HG02588 (cell line): ENCODE data around the gene KCTD21.
"Not testable (repeated sequence)": the region's sequence is repeated elsewhere in the genome, so short reads cannot be mapped to it uniquely, and the experiment has no call there.

Experiments
- ATAC-seq: cut with Tn5 transposase; IDR thresholded peaks from one replicate; pipeline ENCODE4 v1.9.1; 2021; ENCODE audit warnings: mild to moderate bottlenecking, moderate library complexity; ENCODE audit not compliant: unreplicated experiment

Gene KCTD21, protein sequence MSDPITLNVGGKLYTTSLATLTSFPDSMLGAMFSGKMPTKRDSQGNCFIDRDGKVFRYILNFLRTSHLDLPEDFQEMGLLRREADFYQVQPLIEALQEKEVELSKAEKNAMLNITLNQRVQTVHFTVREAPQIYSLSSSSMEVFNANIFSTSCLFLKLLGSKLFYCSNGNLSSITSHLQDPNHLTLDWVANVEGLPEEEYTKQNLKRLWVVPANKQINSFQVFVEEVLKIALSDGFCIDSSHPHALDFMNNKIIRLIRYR

GRCh38 chr11:78188286-78189173 lies at the start of gene KCTD21, which contains the start of gene USP35:
TSS of gene KCTD21 (minus strand) at chr11:78188626. CDS start at chr11:78174554, 14,072 bp downstream.
TSS of gene USP35 (plus strand) at chr11:78188919. CDS start at chr11:78196246, 7,327 bp downstream.
- peak; percentile 94 for ATAC-seq

DNA sequence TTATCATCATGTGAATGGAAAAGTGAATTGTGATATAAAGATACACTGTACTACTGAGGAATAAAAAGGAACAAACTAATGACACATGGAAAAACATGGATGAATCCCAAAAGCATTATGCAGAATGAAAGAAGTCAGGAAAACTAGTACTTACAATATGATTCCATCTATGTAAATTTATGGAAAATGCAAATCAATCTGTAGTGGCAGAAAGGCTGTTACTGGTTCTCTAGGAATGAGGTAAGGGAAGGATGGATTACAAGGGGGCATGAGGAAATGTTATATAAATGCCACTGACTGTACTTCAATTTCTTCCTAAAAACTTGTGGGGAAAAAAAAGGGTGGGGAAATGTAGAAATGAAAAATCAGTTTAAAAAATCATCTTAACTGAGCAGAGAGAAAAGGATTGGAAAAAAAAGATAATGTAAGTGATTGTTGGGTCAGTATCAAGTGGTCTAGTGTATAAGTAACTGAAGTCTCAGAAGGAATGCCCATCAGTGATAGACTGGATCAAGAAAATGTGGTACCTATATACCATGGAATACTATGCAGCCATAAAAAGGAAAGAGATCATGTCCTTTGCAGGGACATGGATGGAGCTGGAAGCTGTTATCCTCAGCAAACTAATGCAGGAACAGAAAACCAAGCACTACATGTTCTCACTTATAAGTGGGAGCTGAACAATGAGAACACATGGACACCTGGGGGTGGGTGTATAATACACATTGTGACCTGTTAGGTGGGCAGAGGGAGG lies 49.0 kb upstream of the KCTD21 start:
- no peak for ATAC-seq

- ATAC-seq = no peak
Observed at GRCh38 chr11:78234006-78234405, 45.6 kb upstream of the KCTD21 start.

DNA sequence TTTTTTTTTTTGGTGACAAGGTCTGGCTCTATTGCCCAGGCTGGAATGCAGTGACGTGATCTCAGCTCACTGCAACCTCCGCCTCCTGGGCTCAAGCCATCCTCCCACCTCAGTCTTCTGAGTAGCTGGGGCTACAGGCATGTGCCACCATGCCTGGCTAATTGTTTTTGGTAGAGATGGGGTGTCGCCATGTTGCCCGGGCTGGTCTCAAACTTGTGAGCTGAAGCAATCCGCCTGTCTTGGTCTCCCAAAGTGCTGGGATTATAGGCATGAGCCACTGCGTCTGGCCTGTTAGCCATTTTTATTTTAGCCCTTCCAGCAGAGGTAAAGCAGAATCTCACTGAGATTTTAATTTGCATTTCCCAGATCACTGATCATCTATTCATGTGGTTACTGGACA lies 44.6 kb upstream of the KCTD21 start:
- not testable (repeated sequence) for ATAC-seq

DNA sequence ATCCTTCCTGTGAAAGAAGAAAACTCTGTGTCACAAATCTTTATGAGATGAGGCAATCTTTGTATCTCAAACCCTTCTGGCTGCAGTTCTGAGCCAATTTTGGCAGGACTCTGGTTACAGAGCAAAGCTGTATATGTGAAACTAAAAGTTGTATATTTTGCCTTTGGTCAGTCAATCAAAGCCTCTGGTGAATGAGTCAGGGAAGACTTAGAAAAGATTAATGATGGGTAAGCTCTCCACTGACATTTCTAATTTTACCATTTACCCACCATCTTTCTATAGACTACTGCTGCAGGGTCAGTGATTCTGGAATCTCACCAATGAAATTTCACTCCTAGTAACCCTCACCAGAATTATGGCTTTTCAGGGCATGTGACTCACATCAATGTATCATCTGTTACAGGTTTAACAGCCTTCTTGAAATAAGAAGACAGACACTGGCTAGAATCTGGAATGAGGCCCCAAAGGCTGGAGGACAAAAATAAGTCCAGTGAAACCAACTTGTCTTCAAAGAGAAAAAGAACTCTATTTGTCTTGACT lies 43.6 kb upstream of the KCTD21 start:
- no peak for ATAC-seq

DNA sequence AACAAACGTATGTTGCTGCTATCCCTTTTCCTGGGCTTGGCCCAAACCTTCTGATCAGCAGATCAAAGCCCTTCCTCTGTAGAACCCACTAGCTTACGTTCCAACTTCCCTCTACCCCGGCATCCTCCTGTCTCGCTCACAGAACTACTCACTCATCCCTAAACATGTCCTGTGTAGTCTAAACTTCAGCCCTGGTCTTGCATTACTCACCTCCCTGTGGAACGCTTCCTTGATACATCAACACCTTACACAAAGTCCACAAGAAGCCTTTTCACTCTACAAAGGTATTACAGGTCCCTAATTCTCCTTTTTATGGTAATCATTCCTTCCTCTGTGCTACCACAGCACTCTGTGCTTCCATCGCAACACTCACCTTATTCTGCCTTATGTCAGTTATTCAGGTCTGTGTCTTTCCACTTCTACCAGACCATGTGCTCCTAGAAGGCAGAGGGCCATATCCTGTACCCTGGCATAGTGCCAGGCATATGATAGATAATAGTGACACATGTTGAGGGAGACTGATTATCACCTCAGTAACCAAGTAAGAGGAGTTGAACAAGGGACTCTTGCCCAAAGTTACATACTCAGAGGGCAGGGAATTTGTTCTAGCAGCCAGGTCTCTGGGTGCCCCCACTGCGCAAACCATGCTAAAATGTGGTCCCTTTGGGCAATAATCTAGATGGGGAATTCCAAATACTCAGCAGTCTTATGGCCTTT lies 41.9 kb upstream of the KCTD21 start:
- no peak for ATAC-seq

DNA sequence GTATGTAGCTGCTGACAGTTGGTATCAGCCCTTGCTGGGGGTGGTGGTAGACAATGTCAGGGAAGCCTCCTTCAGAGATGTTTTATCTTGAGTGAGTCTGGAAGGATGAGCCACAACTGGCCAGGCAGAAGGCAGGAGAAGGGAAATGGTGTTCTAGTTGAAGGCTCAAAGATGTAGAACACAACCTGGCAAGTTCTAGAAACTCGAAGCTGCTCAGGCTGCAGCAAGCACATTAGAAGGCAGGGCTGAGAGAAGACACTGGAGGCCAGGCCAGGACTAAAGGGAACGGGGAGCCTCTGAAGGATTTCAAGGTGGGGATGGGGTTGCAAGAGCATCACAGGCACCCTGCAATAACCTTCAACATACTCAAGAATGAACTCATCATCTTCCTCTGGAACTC lies 40.7 kb upstream of the KCTD21 start:
- ATAC-seq = no peak

GRCh38 chr11:78228467-78228866 lies 40.0 kb upstream of the KCTD21 start:
- peak; percentile 52 for ATAC-seq

DNA sequence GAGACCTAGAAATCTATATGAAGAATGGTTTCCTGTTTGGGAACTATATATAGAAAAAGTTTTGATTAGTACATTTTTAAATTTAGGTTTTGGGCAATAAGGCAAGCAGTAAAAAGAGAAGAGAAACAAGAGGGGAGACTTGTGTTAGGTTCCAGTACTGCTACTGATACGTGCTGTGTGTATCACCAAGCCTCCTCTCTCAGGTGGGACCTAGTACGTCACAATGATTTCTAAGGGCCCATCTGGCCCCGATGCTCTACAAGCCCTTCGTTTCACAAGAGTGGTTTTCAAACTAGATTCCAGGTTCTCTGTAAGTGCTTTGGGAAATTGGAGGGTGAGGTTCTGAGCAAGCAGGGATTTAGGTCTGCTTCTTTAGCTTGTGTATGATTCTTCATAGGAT lies 39.5 kb upstream of the KCTD21 start:
- ATAC-seq = no peak

GRCh38 chr11:78226684-78227680 lies 38.6 kb upstream of the KCTD21 start:
- no peak for ATAC-seq

DNA sequence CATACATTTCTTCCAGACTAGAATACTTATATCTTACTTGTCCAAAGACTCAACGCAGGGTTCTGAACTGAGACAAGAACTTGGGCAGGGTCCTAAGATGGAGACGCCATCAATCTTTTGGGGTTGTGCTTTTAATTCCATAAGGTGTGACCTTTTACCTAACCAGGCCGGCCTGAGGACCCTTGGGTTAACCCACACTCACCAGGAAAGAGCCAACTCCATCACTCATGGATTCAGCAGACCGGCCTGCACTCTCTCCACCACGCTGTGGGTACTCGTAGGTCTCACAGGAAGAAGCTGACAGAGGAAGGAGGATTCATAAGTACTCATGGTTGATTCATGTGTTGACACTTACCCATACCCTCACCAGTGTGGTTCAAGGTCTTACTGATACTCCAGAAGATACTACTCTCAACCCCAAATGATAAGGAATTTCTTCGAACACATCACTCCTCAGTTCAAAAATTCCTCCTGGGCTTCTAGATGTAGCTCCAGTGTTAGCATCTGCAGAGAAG lies 36.5 kb upstream of the KCTD21 start:
- no peak for ATAC-seq

DNA sequence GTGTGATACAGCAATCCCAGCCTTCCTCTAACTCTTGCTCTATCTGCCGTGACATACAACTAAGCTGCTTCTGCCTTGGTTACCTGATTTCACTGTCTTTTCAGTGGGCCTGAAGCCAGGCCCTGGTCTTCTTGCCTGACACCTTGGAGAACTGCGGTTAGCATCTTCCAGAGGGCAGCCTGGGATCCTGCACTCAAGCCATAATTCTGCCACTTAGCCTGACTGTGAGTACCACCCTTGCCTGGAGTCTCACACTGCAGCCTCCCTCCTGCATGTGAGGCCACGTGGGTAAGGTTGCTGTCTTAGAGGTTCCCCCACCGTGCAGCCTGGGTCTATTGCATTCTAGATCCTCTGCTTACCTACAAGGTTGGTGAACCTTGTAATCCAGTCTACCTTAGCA lies 36.1 kb upstream of the KCTD21 start:
- ATAC-seq = no peak

DNA sequence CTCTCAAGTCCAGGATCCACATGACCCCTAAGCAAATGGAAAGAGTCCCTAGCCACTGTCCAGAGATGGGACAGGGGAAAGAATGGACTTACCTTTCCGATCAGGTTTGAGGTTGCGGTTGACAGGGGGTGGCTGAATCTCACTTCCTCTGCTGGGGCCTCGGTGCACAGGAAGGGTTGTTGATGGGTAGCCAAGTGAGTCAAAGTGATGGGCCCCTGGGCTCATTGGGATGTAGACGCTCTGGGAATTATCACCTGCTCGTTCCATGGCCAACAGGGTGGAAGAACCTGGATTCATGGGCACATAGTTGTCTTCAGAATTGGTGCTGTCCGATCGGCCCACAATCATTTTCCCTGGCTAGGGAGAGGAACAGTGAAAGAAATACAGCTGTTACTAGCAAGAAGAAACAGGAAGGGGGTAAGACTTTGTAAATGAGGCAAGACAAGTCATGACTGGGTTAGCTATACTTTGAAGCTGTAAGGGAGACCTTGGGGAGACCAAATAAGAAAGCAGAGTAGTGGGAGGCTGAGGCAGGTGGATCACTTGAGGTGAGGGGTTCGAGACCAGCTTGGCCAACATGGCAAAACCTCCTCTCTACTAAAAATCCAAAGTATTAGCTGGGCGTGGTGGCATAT lies 35.0 kb upstream of the KCTD21 start:
- ATAC-seq = peak; percentile 73

DNA sequence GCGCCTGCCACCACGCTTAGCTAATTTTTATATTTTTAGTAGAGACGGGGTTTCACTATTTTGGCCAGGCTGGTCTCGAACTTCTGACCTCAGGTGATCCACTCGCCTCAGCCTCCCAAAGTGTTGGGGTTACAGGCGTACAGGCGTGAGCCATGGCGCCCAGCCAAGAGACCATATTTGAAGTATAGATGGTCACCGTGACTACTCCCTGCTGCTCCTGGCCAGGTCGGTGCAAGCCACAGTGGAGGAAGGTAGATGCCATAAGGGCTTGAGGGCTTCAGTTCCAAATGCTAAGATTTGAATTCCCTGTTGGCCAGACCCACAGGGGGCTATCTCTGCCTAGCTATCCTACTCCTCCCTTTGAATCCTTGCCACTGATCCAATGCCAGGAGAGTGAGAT lies 34.3 kb upstream of the KCTD21 start:
- ATAC-seq = not testable (repeated sequence)

DNA sequence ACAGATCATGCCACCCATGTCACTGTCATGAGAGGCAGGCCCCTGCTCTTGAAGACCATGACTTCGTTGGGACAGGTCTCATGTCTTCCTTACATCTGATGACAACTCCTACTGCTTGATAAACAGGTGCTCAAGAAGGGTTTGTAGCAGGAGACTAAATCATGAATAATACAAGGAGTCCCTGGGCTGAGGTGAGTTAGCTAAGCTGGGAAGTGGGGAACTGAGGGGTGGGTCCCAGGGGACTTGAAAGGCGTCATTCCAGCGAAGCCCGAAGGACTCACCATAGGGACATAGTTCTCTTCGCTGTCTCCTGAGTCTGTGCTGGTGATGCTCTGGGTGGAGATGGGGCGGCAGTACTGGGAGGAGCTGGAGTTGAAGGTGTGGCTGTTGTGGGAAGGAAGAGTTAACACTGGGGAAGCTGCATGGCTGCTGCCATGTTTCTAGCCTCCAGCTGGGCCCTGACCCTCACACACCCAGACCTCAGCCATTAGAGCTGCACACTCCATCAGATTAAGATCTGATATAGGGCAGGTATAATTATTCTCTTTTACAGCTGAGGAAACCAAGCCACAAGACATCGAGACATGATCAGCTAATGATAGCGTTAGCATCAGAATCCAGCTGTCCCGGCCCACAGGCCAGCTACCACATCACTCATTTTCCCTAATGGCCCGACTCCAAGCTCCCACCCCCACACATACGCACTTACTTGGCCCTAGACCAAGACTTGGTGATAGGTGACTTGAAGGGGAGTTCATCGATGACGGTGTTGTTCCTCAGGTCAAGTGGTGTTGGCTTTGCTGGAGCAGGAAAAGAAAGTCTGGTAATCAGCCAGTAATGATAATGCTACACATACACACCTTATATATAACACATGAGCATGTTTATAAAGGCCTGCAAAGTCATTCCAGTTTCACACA lies 33.2 kb upstream of the KCTD21 start:
- no peak for ATAC-seq

- ATAC-seq = no peak
Observed at GRCh38 chr11:78220218-78221157, 32.1 kb upstream of the KCTD21 start.
